ENCODE results near the gene SEC14L5.

GRCh38 chr16:4924593-4925292 is 33.4 kb upstream of the SEC14L5 start:
- TF ChIP-seq CTCF (IDR thresholded peaks at IDR 0.05), result no peak
- no peak for TF ChIP-seq POLR2A (IDR thresholded peaks at IDR 0.05)

All from prostate gland (tissue), 2 donors.